Measurements from ENCODE around the gene RINL.

Gene RINL, protein sequence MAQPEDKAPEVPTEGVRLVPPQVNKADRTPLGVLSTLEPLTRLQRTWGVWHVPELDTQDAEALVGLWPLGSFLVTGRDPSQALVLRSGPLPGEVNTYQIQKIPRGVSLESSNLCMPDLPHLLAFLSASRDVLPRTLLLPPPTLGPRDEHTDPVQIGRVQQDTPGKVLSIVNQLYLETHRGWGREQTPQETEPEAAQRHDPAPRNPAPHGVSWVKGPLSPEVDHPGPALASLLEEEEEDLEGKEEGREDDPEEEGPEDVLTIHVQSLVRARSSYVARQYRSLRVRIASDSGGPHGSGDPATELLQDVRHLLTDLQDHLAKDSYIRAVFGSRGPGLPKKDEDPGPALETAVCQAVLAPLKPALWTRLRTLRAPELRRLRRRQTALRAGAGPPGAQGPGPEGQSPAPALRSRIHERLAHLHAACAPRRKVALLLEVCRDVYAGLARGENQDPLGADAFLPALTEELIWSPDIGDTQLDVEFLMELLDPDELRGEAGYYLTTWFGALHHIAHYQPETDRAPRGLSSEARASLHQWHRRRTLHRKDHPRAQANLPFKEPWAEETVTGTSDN

DNA sequence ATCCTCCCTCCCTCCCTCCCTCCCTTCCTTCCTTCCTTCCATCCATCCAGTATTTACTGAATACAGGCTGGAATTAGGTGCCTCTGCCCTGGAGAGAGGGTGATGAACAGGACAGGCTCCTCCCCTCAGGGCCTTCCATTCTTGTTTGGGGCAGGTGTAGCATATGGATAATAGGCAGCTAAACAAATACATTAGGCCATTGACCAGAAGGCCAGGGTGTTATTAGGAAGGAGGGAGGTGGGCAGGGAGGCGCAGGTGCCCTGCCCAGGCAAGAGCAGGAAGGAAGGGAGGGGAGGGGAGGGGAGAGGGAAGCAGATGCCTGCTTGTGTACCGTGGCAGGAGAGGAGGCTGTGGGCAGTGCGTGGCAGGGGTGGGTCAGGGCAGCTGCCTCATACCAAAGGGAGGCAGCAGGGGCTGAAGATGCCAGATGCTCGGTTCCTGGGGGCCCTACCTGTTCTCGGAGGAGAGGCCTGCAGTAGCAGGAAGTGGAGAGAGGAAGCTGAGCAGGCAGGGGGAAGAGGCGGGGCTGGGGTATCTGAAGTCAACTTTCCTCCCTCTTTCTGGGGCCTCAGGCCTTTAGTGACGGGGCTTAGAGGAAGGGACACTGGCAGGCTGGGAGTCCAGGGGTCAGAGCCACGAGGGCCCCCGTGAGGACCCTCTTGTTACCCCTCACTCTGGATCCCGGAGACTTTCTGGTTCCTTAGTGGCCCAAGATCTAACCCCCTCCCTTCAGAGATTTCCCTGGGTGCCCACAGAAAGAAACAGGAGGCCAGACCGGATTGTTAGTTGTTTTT lies at the start of gene RINL:
Gene RINL, minus strand, starts transcription at position 495 of the 794 bp plus-strand sequence. CDS start 1,533 bp downstream, outside the sequence.
- peak within 1 kb of the TSS; percentile 96 to 99 for H3K4me3 Mint-ChIP-seq
- peaks cover 32% of the 10 kb centered on the region for H3K4me1 Mint-ChIP-seq
- no peaks in the 10 kb centered on the region for H3K27me3 Mint-ChIP-seq
- H3K9me3 Mint-ChIP-seq: no peaks in the 10 kb centered on the region
- DNase-seq: peak; percentile 57 to 78
- ATAC-seq: peak; percentile 92
- peak within 1 kb of the TSS; percentile 99 for H3K27ac Mint-ChIP-seq

DNA sequence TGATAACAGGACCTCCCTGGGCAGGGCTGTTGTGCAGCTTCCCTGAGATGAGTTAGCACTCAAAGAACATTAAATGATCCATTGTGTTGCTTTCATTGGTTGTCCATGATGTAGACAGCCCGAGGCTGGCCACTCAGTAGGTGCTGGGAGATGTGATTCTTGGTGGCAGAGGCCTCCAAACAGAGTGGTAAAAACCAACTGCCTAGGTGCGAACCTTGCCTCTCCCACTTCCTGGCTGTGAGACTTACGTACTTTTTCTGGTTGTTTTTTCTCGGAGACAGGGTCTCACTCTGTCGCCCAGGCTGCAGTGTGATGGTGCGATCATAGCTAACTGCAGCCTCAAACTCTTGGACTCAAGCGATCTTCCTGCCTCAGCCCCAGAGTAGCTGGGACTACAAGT lies 46.3 kb upstream of the RINL start:
- DNase-seq (no peak), ATAC-seq (no peak)
- H3K4me1 Mint-ChIP-seq: peaks cover 19% of the 10 kb centered on the region
- H3K4me3 Mint-ChIP-seq: no peak overlapping the region
- H3K27ac Mint-ChIP-seq: no peak overlapping the region
- H3K27me3 Mint-ChIP-seq: no peaks in the 10 kb centered on the region
- H3K9me3 Mint-ChIP-seq: no peaks in the 10 kb centered on the region

DNA sequence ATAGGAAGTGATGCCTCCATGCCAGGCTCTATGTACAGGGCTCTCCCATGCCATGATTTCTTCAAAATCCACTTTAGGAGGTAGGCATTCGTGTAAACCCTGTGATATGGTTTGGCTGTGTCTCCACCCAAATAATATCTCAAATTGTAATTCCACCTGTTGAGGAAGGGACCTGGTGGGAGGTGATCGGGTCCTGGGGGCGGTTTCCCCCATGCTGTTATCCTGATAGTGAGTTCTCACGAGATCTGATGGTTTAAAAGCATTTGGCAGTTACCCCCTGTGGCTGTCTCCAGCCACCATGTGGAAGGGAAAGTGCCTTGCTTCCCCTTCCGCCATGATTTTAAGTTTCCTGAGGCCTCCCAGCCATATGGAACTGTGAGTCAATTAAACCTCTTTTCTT lies 44.4 kb upstream of the RINL start:
- no peak for DNase-seq
- Mint-ChIP-seq H3K27me3 (no peaks in the 10 kb centered on the region), H3K27ac (no peak overlapping the region), H3K9me3 (no peaks in the 10 kb centered on the region), H3K4me1 (no peaks in the 10 kb centered on the region), H3K4me3 (no peak overlapping the region)
- ATAC-seq: no peak

DNA sequence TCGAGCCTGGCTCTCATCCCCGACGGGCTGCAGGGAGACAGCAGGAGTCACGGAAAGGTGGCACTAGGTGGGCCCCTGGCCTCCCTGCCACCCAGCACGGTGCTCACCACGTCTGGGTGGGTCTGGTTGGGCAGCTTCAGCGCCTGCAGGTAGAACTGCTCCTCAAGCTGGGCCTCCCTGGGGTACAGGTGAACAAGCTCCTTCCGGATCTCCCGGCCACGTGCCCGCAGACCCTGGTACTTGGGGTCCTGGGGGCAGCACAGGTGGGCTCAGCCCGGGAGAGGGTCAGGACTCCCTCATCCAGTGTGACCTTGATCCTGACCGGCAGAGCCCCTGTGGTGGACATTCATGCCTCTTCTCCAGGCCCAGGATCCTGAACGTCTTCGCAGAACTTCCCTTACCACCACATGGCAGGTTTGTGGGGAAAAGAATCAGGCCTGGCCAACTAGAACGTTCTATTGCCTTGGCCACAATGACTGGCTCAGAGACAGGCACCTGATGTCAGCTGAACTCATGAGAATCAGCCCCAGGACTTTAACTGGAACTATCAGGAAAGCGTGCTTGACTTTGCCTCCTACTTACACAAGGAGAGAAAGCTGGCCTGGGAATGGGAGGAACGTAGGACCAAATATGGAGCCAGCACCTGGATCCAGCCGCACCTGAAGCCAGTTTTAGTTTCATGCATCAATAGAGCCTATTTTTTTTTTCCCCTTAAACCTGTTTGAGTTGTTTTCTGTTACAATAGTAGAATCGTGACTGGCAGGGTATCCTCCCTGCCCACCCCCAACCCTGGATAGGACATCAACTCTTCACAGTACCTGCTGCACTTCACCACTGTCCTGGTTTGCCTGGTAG lies 43.6 kb upstream of the RINL start:
- Mint-ChIP-seq H3K27me3 (no peaks in the 10 kb centered on the region), H3K4me1 (no peaks in the 10 kb centered on the region), H3K9me3 (no peaks in the 10 kb centered on the region), H3K27ac (no peak overlapping the region), H3K4me3 (no peak overlapping the region)
- ATAC-seq (no peak), DNase-seq (no peak)

DNA sequence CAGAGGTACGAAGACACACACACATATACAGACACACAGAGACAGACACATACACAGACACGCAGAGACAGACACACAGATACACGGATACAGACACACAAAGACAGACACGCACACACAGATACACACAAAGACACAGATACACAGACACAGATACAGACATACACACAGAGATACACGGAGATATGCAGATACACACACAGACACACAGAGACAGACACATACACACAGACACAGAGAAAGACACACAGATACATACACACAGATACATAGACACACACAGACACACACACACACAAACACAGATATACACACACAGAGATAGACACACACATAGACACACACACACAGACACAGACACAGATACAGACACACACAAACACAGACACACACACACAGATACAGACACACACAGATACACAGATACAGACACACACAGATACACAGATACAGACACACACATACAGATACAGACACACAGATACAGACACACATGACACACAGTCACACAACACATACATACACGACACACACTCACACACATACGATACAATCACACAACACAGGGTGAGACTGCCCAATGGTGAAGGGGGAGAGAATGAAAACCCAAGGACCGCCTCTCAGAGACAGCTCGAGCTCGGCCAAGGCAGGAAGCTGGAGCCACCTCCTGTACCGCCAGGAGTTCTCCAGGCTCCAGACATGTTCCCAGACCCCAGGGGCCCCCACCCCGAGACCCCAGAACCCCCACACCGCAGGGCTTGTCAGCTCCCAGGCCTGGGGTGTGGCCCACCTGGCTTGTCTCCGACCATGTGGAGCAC lies 42.7 kb upstream of the RINL start:
- no peaks in the 10 kb centered on the region for H3K9me3 Mint-ChIP-seq
- H3K4me3 Mint-ChIP-seq: no peak overlapping the region
- H3K27me3 Mint-ChIP-seq: no peaks in the 10 kb centered on the region
- H3K27ac Mint-ChIP-seq: no peak overlapping the region
- ATAC-seq: no peak
- no peak for DNase-seq
- H3K4me1 Mint-ChIP-seq: no peaks in the 10 kb centered on the region

DNA sequence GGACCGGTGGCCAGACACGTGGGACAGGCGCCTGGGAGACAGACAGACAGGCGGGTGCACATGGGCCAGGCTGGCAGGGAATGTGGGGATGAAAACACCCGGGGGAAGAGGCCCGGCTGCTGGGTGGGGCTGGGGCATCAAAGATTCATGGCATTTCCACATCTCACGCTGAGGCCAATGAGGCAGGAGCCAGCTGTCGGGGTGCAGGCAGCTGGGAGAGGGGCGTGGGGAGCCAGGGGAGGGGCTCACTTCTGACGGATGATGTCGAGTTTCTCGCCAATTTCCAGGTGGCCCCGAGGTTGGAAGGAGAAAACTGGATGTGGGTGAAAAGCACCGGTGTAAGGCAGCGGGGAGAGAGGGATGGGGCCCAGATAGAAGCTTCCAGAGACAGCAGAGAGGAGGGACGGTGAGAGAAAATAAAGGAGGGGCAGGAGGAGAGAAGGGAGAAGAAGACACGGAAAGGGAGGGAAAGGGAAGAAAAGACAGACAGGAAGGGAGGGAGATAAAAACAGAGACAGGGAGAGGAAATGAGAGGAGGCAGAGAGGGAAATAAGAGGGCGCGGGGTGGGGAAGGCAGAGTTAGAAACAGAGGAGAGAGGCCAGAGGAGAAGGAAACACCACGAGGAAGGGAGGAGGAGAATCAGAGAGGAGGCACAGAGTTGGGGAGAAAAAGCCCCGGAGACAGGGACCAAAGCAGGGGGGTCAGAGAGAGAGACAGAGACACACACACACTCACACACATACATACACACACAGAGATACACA lies 41.9 kb upstream of the RINL start:
- ATAC-seq (no peak), DNase-seq (no peak)
- Mint-ChIP-seq H3K4me1 (no peaks in the 10 kb centered on the region), H3K9me3 (no peaks in the 10 kb centered on the region), H3K27me3 (no peaks in the 10 kb centered on the region), H3K27ac (no peak overlapping the region), H3K4me3 (no peak overlapping the region)

DNA sequence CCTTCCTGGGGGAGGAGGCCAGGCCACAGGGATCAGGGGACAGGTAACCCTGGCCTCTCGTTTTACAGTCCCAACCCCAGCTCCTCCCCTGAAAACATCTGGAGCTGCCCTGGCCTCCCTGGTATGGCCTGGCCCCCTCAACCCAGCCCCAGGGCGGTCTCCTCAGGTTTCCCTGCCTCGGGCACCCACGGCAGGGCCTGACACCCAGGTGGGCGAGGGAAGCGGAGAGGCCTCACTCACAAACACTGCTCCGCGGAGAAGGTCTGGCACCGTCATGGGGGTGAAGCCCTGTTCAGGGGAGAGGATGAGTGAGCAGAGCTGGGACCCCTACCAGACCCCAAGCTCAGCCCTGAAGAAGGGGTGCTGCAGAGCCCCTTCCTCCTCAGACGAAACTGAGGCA lies 40.5 kb upstream of the RINL start:
- Mint-ChIP-seq H3K9me3 (no peaks in the 10 kb centered on the region), H3K27ac (no peak overlapping the region)

DNA sequence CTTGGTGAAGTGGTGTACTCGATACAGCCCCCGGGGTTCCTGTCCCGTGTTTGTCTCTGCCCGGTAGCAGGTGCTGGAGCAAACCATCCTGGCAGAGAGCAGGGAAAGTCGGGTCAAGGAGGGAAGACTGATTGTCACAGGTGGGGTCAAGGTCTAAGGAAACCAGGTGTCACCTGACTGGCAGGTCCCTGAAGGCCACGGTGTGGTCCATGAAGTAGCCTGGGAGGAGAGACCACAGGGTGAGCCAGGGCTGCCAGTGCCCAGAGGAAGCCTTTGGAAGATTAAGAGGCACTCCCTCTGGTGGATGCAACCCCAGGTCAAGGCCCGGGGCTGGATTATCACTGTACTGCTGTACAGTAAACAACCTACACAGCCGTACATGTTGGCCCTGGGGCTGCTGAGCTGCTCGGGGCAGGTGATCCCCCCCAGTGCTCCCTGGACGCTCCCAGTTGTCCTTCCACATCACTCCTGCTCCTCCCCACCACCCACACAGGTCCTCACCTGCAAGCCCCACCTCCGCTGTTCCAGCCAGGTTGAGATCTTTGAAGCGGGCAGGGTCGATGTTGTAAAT lies 39.9 kb upstream of the RINL start:
- H3K9me3 Mint-ChIP-seq: no peaks in the 10 kb centered on the region
- DNase-seq (no peak), ATAC-seq (no peak)
- no peak overlapping the region for H3K4me3 Mint-ChIP-seq
- H3K4me1 Mint-ChIP-seq: peaks cover 3% of the 10 kb centered on the region
- H3K27me3 Mint-ChIP-seq: no peaks in the 10 kb centered on the region
- H3K27ac Mint-ChIP-seq: peak overlapping the region in 1 of 2 donors; percentile 39

More for the DNA sequence above, 40.5 kb upstream of the RINL start:
- Mint-ChIP-seq H3K4me3 (no peak overlapping the region), H3K27me3 (no peaks in the 10 kb centered on the region), H3K4me1 (no peaks in the 10 kb centered on the region)
- DNase-seq (no peak), ATAC-seq (no peak)

DNA sequence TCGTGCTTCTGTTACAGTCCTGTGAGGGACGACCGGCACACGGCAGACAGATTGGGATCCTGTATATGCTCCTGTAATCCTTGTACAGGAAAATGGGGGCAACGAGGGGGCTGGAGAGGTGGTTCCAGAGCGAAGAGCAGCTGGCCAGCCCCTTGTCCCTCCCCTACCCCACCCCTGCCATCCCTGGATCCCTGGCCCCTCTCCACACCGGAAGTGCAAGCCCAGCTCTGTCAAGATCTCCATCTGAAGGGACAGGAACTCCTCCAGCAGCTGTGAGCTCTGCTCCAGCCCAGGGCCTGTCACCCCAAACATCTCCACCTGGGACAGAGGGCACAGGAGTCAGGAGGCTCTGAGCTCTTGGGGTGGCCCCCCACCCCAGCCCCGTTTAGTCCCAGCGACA lies 39.4 kb upstream of the RINL start:
- Mint-ChIP-seq H3K27ac (no peak overlapping the region), H3K9me3 (no peaks in the 10 kb centered on the region), H3K4me1 (peaks cover 8% of the 10 kb centered on the region), H3K27me3 (no peaks in the 10 kb centered on the region), H3K4me3 (no peak overlapping the region)
- DNase-seq: no peak
- no peak for ATAC-seq

DNA sequence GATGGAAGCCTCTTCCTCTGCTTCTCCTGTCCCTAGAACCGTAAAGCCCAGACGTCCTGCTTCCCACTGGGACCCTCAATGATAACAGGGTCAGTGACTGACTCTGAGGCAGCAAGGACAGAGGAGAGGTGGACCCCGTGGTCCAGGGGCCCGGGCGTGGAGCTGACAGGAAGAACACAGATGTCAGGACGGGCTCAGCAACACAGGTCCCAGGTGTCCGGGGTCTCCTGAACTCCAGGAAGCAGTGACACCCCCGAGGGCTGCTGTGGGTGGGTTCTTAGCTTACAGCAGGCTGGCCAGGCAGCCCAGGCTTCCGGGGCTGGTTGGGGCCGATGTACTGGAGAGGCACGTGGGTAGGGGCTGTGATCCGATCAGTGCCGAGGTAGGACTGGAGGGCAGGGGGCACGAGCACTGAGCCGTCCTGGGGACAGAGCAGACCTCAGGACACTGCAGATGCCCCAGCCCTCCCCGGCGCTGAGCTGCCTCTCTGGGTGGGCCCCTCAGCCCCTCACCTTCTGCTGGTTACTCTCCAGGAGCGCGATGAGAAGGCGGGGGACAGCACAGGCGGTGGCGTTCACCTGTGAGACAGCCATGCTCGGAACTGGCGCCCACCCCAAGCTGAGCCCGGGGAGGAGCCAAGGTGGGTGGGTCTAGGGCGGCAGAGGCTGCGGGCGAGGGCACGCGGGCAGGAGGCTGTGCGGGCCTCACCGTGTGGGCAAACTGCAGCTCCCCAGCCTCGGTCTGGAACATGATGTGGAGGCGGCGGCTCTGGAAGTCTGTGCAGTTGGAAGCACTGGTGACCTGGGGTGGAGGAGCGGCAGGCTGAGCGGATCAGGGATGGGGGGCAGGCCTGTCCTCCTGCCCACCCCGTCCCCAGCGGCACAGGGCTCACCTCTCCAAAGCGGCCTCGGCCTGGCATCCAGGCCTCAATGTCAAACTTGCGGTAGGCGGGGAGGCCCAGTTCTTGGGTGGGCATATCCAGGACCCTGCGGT lies 37.5 kb upstream of the RINL start:
- no peak for ATAC-seq
- peak overlapping the region in 1 of 2 donors; percentile 23 for H3K27ac Mint-ChIP-seq
- no peak for DNase-seq
- H3K27me3 Mint-ChIP-seq: no peaks in the 10 kb centered on the region
- peaks cover 12% of the 10 kb centered on the region for H3K4me1 Mint-ChIP-seq
- H3K9me3 Mint-ChIP-seq: no peaks in the 10 kb centered on the region
- no peak overlapping the region for H3K4me3 Mint-ChIP-seq

DNA sequence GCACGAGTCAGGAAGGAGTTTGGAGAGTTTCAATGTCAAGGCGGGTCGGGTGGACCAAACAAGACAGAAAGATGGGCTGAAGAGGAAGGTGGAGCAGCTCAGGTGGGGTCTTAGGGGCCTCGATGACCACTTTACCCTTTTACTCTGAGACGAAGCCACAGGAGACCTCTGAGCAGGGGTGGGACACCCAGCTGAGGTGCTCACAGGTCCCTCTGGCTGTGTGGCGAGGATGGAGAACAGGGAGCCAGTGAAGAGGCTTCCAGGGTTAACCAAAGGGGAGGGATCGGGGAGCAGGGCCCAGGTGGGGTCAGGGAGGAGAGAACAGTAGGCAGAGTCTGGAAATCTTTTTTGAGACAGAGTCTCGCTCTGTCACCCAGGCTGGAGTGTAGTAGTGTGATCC lies 35.9 kb upstream of the RINL start:
- H3K4me1 Mint-ChIP-seq: peaks cover 17% of the 10 kb centered on the region
- no peak overlapping the region for H3K4me3 Mint-ChIP-seq
- H3K27me3 Mint-ChIP-seq: no peaks in the 10 kb centered on the region
- DNase-seq (no peak), ATAC-seq (no peak)
- H3K9me3 Mint-ChIP-seq: no peaks in the 10 kb centered on the region
- H3K27ac Mint-ChIP-seq: peak overlapping the region; percentile 35 to 55

DNA sequence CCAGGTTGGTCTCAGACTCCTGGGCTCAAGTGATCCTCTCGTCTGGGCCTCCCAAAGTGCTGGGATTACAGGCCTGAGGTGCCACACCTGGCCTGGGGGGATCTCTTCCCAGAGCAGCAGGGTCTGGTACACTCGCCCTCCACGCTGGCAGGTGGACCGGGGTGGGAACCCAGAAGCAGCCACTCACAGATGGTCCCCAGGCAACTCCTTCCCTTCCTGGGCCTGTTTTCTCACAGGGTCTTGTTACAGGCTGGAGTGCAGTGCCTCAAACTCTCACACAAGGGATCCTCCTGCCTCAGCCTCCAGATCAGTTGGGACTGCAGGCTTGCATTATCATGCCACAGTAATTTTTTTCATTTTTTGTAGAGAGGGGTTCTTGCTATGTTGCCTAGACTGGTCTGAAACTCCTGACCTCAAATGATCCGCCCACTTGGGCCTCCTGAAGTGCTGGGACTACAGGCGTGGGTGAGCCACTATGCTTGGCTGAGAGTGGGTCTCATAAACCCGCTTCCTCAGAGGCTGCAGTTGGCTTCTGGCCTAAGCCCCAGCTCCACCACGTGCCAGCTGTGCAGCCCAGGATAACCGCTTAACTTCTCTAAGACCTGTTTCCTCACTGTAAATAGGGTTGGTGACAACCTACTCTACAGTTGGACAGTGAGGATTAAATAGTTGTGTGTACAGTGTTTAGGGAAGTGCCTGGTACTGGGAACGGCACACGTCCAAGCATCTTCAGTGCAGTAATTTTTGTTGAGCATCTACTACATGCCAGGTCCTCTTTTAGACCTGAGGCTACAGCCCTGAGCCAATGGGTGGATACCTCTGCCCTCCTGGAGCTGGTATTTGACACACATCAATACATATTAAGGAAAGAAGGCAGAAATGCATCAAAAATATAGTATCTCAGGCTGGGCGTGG lies 34.8 kb upstream of the RINL start:
- no peak for DNase-seq
- Mint-ChIP-seq H3K27ac (peak overlapping the region in 1 of 2 donors; percentile 42), H3K4me1 (peaks cover 28% of the 10 kb centered on the region), H3K27me3 (no peaks in the 10 kb centered on the region), H3K9me3 (no peaks in the 10 kb centered on the region), H3K4me3 (no peak overlapping the region)
- ATAC-seq: no peak

Measured in stimulated activated naive CD8-positive, alpha-beta T cell treated with anti-CD3 and anti-CD28 coated beads, Interleukin-15, amount 100 ng/mL, for 72 hours (primary cell).